GM12878 (cell line): ENCODE results near the gene DPY19L3. TPM values are rescaled to one million over a fixed set of nuclear protein-coding genes. Genes with fewer than 3 reads are reported as not detected.

Source experiments
- ATAC-seq: fragments of 200-7000 bp; cut with Tn5 transposase; 3 replicates; pipeline ENCODE4 v1.9.1; 2020; ENCODE audit warnings: mild to moderate bottlenecking, moderate library complexity
- BruUV-seq: library from RNA; stranded (reverse); fragments of 400-500 nt; replicated peaks from 2 replicates; lab custom pipeline; 2021; lab: Mats Ljungman, UMichigan
- CTCF ChIA-PET: fragments of 300-600 bp; sonication (Branson Sonifier 250); formaldehyde crosslinking; extraction: SDS; loops from one replicate; lab custom pipeline; 2021; ENCODE audit warnings: inconsistent platforms; lab: Yijun Ruan, JAX
- POLR2A ChIA-PET: fragments of 350-600 bp; formaldehyde crosslinking; extraction: SDS; loops from one replicate; lab custom pipeline; 2021; ENCODE audit warnings: inconsistent platforms; lab: Charles Lee
- RAD21 ChIA-PET: fragments of 300-600 bp; sonication (Branson Sonifier 250); formaldehyde crosslinking; loops from one replicate; lab custom pipeline; 2023; ENCODE audit warnings: antibody characterized with exemption; ENCODE audit not compliant: unreplicated experiment; lab: Charles Lee
- SMC1A ChIA-PET: fragments of 300-600 bp; sonication (Branson Sonifier 250); formaldehyde crosslinking; loops from one replicate; lab custom pipeline; 2023; ENCODE audit not compliant: unreplicated experiment, uncharacterized antibody; lab: Charles Lee
- DNase-seq: peaks from one replicate; pipeline ENCODE4 v3.0.0-alpha.2; 2011; ENCODE audit warnings: low read depth, low spot score
- FAIRE-seq: peaks from 3 replicates; lab custom pipeline; 2011; peaks lifted over from hg19 to GRCh38; lab: Jason Lieb, UNC
- H2AFZ ChIP-seq: 2 replicates; pipeline ENCODE4 v1.6.0; 2011; ENCODE audit warnings: low read depth, low read length, control low read depth; ENCODE audit not compliant: control insufficient read depth
- H3K27ac ChIP-seq: 2 replicates; pipeline ENCODE4 v1.5.1; 2011; ENCODE audit warnings: control low read depth; ENCODE audit not compliant: control insufficient read depth, insufficient read depth
- H3K27me3 ChIP-seq, 2 experiments: replicated peaks in 1 of 2; 2 replicates each; pipeline versions ENCODE4 v1.6.0 to v1.6.1; 2011; ENCODE audit warnings: low read length in 1 of 2; ENCODE audit not compliant: control insufficient read depth in 2 of 2, insufficient read depth in 2 of 2
- H3K36me3 ChIP-seq, 2 experiments: 2 replicates each; pipeline ENCODE4 v1.5.1; 2011; ENCODE audit warnings: low read length in 1 of 2; ENCODE audit not compliant: control insufficient read depth in 2 of 2, insufficient read depth in 2 of 2
- H3K4me1 ChIP-seq: 2 replicates; pipeline ENCODE4 v1.6.1; 2011; ENCODE audit warnings: mild to moderate bottlenecking, low read length, moderate library complexity, mixed read lengths; ENCODE audit not compliant: control insufficient read depth, insufficient read depth
- H3K4me2 ChIP-seq: 2 replicates; pipeline ENCODE4 v1.6.0; 2011; ENCODE audit warnings: control low read depth; ENCODE audit not compliant: control insufficient read depth, insufficient read depth
- H3K4me3 ChIP-seq: fragments of 200-600 bp; sonication (generic); 2 replicates; pipeline ENCODE4 v1.5.1; 2016
- H3K79me2 ChIP-seq: 2 replicates; pipeline ENCODE4 v1.6.0; 2011; ENCODE audit warnings: low read length; ENCODE audit not compliant: control insufficient read depth, insufficient read depth
- H3K9ac ChIP-seq: 2 replicates; pipeline ENCODE4 v1.8.0; 2011; ENCODE audit warnings: low read length, control low read depth, mixed read lengths; ENCODE audit not compliant: control insufficient read depth, insufficient read depth
- H3K9me3 ChIP-seq: replicated peaks from 3 replicates; pipeline ENCODE4 v1.5.1; 2011; ENCODE audit warnings: mild to moderate bottlenecking, low read length; ENCODE audit not compliant: control insufficient read depth, insufficient read depth
- H4K20me1 ChIP-seq: 2 replicates; pipeline ENCODE4 v1.6.0; 2011; ENCODE audit not compliant: control insufficient read depth, insufficient read depth
- ATF7 ChIP-seq: fragments of 450-650 bp; IDR thresholded peaks from 2 replicates; pipeline ENCODE4 v1.6.1; 2016; ENCODE audit warnings: low read depth, mild to moderate bottlenecking
- BHLHE40 ChIP-seq, 2 experiments: fragments of 450-650 bp in 1 of 2; IDR thresholded peaks; 2 replicates each; pipeline ENCODE4 v1.6.1; 2011 to 2017; ENCODE audit warnings: low read depth in 2 of 2, borderline replicate concordance in 1 of 2, improper control_type of control experiment in 1 of 2, low read length in 1 of 2, mild to moderate bottlenecking in 1 of 2
- HCFC1 ChIP-seq: fragments of 150-350 bp; IDR thresholded peaks from 2 replicates; pipeline ENCODE4 v1.6.1; 2014; ENCODE audit warnings: low read length
- PAX5 ChIP-seq: IDR thresholded peaks from 2 replicates; pipeline ENCODE4 v1.6.1; 2011; ENCODE audit warnings: low read depth, low read length, borderline replicate concordance
- RFX5 ChIP-seq: IDR thresholded peaks from 2 replicates; pipeline ENCODE4 v1.6.1; 2011; ENCODE audit warnings: low read depth, low read length, improper control_type of control experiment
- SMC3 ChIP-seq: IDR thresholded peaks from 2 replicates; pipeline ENCODE4 v1.6.1; 2011; ENCODE audit warnings: low read length, improper control_type of control experiment, borderline replicate concordance
- STAT3 ChIP-seq: IDR thresholded peaks from 2 replicates; pipeline ENCODE4 v1.6.1; 2011; ENCODE audit warnings: low read depth, low read length, improper control_type of control experiment
- SUPT20H ChIP-seq: IDR thresholded peaks from 2 replicates; pipeline ENCODE4 v1.6.1; 2011; ENCODE audit warnings: low read depth, mild to moderate bottlenecking, low read length, moderate library complexity, borderline replicate concordance; ENCODE audit not compliant: control insufficient read depth
- YBX1 ChIP-seq: fragments of 450-650 bp; IDR thresholded peaks from 2 replicates; pipeline ENCODE4 v1.6.1; 2016; ENCODE audit warnings: antibody characterized with exemption
- YY1 ChIP-seq: IDR thresholded peaks from 2 replicates; pipeline ENCODE4 v1.6.1; 2011; ENCODE audit warnings: low read depth, mild to moderate bottlenecking, low read length
- ZBED1 ChIP-seq: IDR thresholded peaks from 2 replicates; pipeline ENCODE4 v1.6.1; 2016; ENCODE audit warnings: borderline replicate concordance
- ZSCAN29 ChIP-seq: fragments of 450-650 bp; IDR thresholded peaks from 2 replicates; pipeline ENCODE4 v1.6.1; 2017; ENCODE audit warnings: mild to moderate bottlenecking, moderate library complexity
- WGBS: methylation state at CpG from one replicate; pipeline ENCODE4 v1.1.6; 2016; ENCODE audit warnings: low lambda C conversion rate; ENCODE audit not compliant: insufficient replicate concordance, insufficient coverage; ENCODE audit errors: missing lambda C conversion rate; 5-methylcytosine and 5-hydroxymethylcytosine counted together
- in situ Hi-C: fragments of 300-500 bp; cut with MboI; formaldehyde crosslinking; loops from 9 replicates; pipeline ENCODE4 v1.14.3; 2018; ENCODE audit warnings: mixed read lengths
- intact Hi-C: fragments of 100-400 bp; cut with micrococcal nuclease; formaldehyde crosslinking; loops from one replicate; pipeline ENCODE4 v1.14.2; 2022; ENCODE audit not compliant: unreplicated experiment
- polyA plus RNA-seq, 11 experiments: library from polyadenylated mRNA; depleted of rRNA in 4 of 11; unstranded in 6 of 11; stranded (reverse) in 5 of 11; fragments of >200 nt; fragmentation: Nextera tagmentation in 4 of 11; fragmentation: Illumina TruSeq in 1 of 11; extraction: Ambion mirVana in 4 of 11; extraction: Trizol in 1 of 11; gene quantifications; 1 replicate in 1 of 11; 2 replicates in 10 of 11; pipeline versions ENCODE4 v1.2.1 to v1.2.3, GENCODE V29; 2011 to 2016; ENCODE audit warnings: inconsistent platforms in 2 of 11, missing spikeins in 2 of 11, low read depth in 1 of 11
- total RNA-seq, 4 experiments: library from RNA; depleted of rRNA in 3 of 4; stranded (reverse); fragments of >200 nt in 3 of 4; fragmentation: Illumina TruSeq in 1 of 4; extraction: Trizol in 1 of 4; gene quantifications; 2 replicates each; pipeline versions ENCODE4 v1.2.1 to v1.2.3, GENCODE V29; 2013 to 2021
- TF ChIP-seq, protein P1 (sequence below): IDR thresholded peaks from 2 replicates; pipeline ENCODE4 v1.6.1; 2012; ENCODE audit warnings: mild to moderate bottlenecking, low read depth, low read length
- TF ChIP-seq, protein P2 (sequence below): fragments of 450-650 bp; IDR thresholded peaks from 2 replicates; pipeline ENCODE4 v1.6.1; 2017; ENCODE audit warnings: antibody characterized with exemption, mild to moderate bottlenecking, moderate library complexity
- TF ChIP-seq, protein P3 (sequence below): fragments of 450-650 bp; conservative IDR thresholded peaks from 2 replicates; pipeline ENCODE4 v1.6.1; 2017; ENCODE audit warnings: mild to moderate bottlenecking, moderate library complexity

DPY19L3 gene
- total and polyA plus RNA-seq, 10 of the 15 experiments (the other 5 are each of a cell fraction or from before 2014, with no cell fraction given): 2.5 to 30.2 (median 13.7) TPM

- TF ChIP-seq PAX5: no peak
- no peak for TF ChIP-seq YY1
- TF ChIP-seq RFX5: no peak
- TF ChIP-seq STAT3: no peak
- TF ChIP-seq HCFC1: no peak
- TF ChIP-seq, protein P1, sequence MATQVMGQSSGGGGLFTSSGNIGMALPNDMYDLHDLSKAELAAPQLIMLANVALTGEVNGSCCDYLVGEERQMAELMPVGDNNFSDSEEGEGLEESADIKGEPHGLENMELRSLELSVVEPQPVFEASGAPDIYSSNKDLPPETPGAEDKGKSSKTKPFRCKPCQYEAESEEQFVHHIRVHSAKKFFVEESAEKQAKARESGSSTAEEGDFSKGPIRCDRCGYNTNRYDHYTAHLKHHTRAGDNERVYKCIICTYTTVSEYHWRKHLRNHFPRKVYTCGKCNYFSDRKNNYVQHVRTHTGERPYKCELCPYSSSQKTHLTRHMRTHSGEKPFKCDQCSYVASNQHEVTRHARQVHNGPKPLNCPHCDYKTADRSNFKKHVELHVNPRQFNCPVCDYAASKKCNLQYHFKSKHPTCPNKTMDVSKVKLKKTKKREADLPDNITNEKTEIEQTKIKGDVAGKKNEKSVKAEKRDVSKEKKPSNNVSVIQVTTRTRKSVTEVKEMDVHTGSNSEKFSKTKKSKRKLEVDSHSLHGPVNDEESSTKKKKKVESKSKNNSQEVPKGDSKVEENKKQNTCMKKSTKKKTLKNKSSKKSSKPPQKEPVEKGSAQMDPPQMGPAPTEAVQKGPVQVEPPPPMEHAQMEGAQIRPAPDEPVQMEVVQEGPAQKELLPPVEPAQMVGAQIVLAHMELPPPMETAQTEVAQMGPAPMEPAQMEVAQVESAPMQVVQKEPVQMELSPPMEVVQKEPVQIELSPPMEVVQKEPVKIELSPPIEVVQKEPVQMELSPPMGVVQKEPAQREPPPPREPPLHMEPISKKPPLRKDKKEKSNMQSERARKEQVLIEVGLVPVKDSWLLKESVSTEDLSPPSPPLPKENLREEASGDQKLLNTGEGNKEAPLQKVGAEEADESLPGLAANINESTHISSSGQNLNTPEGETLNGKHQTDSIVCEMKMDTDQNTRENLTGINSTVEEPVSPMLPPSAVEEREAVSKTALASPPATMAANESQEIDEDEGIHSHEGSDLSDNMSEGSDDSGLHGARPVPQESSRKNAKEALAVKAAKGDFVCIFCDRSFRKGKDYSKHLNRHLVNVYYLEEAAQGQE: no peak
Observed at GRCh38 chr19:32392901-32393300, 12.7 kb upstream of the DPY19L3 start (continued).

GRCh38 chr19:32396046-32396652, 9.4 kb upstream of the DPY19L3 start:
- Histone ChIP-seq H3K4me2 (no peak overlapping the region), H3K79me2 (no peaks in the 10 kb centered on the region), H3K36me3 (no peaks in the 10 kb centered on the region), H3K4me3 (no peak overlapping the region), H4K20me1 (no peaks in the 10 kb centered on the region), H2AFZ (no peak overlapping the region), H3K27me3 (no peaks in the 10 kb centered on the region), H3K9ac (no peak overlapping the region), H3K9me3 (no peaks in the 10 kb centered on the region), H3K27ac (no peak overlapping the region), H3K4me1 (no peaks in the 10 kb centered on the region)
- CTCF ChIA-PET: no interaction called here
- no TSS peak for BruUV-seq
- SMC1A ChIA-PET: no interaction called here
- WGBS: 75% methylated on average over 6 of the region's 6 CpGs
- DNase-seq (no peak), FAIRE-seq (no peak), ATAC-seq (no peak)
- POLR2A ChIA-PET: interaction anchor here (1.1 kb wide), 1 partner anchor 9 kb away, joined by 3 read pairs; the partner anchor contains the start of gene DPY19L3
- intact Hi-C loops (no loop called here), in situ Hi-C loops (no loop called here)
- RAD21 ChIA-PET: no interaction called here
- TF ChIP-seq BHLHE40 (IDR thresholded peaks at IDR 0.05; ENCODE audit: borderline replicate concordance in 1 of 2, low read depth in 2 of 2, low read length in 1 of 2) (no peak), ZSCAN29 (no peak), ATF7 (no peak), SMC3 (no peak), YBX1 (no peak), SUPT20H (no peak), ZBED1 (no peak)
- TF ChIP-seq, protein P2, sequence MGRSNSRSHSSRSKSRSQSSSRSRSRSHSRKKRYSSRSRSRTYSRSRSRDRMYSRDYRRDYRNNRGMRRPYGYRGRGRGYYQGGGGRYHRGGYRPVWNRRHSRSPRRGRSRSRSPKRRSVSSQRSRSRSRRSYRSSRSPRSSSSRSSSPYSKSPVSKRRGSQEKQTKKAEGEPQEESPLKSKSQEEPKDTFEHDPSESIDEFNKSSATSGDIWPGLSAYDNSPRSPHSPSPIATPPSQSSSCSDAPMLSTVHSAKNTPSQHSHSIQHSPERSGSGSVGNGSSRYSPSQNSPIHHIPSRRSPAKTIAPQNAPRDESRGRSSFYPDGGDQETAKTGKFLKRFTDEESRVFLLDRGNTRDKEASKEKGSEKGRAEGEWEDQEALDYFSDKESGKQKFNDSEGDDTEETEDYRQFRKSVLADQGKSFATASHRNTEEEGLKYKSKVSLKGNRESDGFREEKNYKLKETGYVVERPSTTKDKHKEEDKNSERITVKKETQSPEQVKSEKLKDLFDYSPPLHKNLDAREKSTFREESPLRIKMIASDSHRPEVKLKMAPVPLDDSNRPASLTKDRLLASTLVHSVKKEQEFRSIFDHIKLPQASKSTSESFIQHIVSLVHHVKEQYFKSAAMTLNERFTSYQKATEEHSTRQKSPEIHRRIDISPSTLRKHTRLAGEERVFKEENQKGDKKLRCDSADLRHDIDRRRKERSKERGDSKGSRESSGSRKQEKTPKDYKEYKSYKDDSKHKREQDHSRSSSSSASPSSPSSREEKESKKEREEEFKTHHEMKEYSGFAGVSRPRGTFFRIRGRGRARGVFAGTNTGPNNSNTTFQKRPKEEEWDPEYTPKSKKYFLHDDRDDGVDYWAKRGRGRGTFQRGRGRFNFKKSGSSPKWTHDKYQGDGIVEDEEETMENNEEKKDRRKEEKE: no peak
- TF ChIP-seq, protein P3, sequence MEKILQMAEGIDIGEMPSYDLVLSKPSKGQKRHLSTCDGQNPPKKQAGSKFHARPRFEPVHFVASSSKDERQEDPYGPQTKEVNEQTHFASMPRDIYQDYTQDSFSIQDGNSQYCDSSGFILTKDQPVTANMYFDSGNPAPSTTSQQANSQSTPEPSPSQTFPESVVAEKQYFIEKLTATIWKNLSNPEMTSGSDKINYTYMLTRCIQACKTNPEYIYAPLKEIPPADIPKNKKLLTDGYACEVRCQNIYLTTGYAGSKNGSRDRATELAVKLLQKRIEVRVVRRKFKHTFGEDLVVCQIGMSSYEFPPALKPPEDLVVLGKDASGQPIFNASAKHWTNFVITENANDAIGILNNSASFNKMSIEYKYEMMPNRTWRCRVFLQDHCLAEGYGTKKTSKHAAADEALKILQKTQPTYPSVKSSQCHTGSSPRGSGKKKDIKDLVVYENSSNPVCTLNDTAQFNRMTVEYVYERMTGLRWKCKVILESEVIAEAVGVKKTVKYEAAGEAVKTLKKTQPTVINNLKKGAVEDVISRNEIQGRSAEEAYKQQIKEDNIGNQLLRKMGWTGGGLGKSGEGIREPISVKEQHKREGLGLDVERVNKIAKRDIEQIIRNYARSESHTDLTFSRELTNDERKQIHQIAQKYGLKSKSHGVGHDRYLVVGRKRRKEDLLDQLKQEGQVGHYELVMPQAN: no peak
